ENCODE results near the gene TNFRSF12A.
A peak's percentile ranks its signal among the peaks of the same experiment; 100 is the strongest.

Gene TNFRSF12A

GRCh38 chr16:2986623-2987188, 33.5 kb upstream of the TNFRSF12A start:
- FAIRE-seq, result no peak

- no peak for FAIRE-seq
Measured at GRCh38 chr16:2987286-2987685, 32.9 kb upstream of the TNFRSF12A start.

- FAIRE-seq, result no peak
Measured at GRCh38 chr16:2987833-2988232, 32.3 kb upstream of the TNFRSF12A start.

GRCh38 chr16:2988590-2989099, 31.5 kb upstream of the TNFRSF12A start:
- FAIRE-seq, result no peak

- no peak for FAIRE-seq
Measured at GRCh38 chr16:2990891-2991290, 29.3 kb upstream of the TNFRSF12A start.

- FAIRE-seq, result no peak
Measured at GRCh38 chr16:2991566-2992261, 28.5 kb upstream of the TNFRSF12A start.

- FAIRE-seq, result no peak
Measured at GRCh38 chr16:2992383-2993081, 27.6 kb upstream of the TNFRSF12A start.

- no peak for FAIRE-seq
Measured at GRCh38 chr16:2996298-2996697, 23.9 kb upstream of the TNFRSF12A start.

GRCh38 chr16:2999929-3000328, 20.2 kb upstream of the TNFRSF12A start:
- no peak for FAIRE-seq

- no peak for FAIRE-seq
Measured at GRCh38 chr16:3000540-3000939, 19.6 kb upstream of the TNFRSF12A start.

GRCh38 chr16:3001316-3001715, 18.9 kb upstream of the TNFRSF12A start:
- no peak for FAIRE-seq

GRCh38 chr16:3003582-3004270, 16.4 kb upstream of the TNFRSF12A start:
- FAIRE-seq, result peak; percentile 93

GRCh38 chr16:3004319-3004718, 15.8 kb upstream of the TNFRSF12A start:
- no peak for FAIRE-seq

- FAIRE-seq, result no peak
Measured at GRCh38 chr16:3004781-3005284, 15.3 kb upstream of the TNFRSF12A start.

GRCh38 chr16:3007059-3007956, 12.9 kb upstream of the TNFRSF12A start:
- FAIRE-seq, result no peak

GRCh38 chr16:3007957-3008689, 12.0 kb upstream of the TNFRSF12A start:
- no peak for FAIRE-seq

- no peak for FAIRE-seq
Measured at GRCh38 chr16:3008690-3009037, 11.5 kb upstream of the TNFRSF12A start.

GRCh38 chr16:3009568-3010390, 10.4 kb upstream of the TNFRSF12A start:
- FAIRE-seq, result no peak

GRCh38 chr16:3010510-3010909, 9.7 kb upstream of the TNFRSF12A start:
- FAIRE-seq, result no peak

- FAIRE-seq, result no peak
Measured at GRCh38 chr16:3012246-3012645, 7.9 kb upstream of the TNFRSF12A start.
